HG03558 (cell line): ENCODE data around the gene MAP3K6.
"Not testable (repeated sequence)": the region's sequence is repeated elsewhere in the genome, so short reads cannot be mapped to it uniquely, and the experiment has no call there.

Experiments used
- ATAC-seq: cut with Tn5 transposase; IDR thresholded peaks from one replicate; pipeline ENCODE4 v1.9.1; 2021; ENCODE audit warnings: moderate number of reproducible peaks; ENCODE audit not compliant: unreplicated experiment; ENCODE audit errors: extremely low read depth

MAP3K6 gene

DNA sequence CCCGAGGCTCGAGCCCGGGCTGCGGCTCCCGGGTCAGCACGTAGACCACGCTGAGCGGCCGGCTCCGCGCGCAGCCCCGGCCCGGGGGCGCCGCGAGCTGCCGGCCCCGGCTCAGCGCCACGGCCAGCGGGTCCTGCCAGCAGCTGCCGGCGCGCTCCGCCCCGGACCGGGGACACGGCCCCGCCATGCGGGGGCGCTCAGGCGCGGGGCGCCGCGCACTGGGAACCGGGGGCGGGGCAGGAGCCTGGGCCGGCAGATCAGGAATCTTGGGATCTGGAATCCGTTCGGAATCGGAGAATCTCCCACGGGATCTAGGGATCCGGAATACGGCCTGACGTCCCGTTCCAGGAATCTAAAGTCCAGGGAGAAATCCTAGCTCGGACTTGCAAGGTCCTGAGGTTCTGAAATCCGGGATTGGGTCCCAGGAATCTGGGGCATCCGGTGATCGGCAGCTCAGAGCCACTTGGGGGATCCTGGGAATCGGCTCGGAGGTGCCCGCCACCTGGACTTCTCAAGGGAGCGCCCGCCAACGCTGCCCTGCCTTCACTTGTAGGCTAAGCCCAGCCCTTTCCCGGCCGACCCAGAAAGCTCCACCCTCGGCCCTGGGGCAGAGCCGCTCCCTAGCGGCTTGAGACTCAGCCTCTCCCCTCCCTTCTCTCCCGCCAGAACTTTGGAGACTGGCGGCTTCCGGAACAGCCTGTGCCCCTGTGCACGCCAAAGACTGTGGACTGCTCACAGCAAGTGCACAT is at the start of gene MAP3K6:
TSS of gene MAP3K6 (minus strand) at position 551 of the 749 bp plus-strand sequence. CDS start at position 187, 364 bp downstream.
- no peak for ATAC-seq

DNA sequence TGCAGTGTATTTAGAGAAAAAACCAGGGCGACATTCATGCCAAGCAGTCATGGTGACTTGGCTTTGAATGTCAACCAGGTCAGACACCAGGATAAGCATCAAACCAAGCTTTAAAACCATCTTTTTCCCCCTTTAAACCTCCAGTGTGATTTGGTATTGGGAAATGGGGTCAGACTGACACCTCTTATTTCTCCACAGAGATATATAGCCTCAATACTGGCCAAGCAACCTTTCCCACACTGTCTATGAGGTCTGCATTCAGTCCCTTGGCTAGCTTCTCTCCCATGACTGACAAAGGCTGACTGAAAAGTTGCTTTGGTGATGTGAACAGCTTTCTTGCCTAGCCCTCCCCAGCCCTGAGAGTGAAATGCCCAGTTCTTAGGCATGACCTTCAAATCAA is 47.3 kb upstream of the MAP3K6 start:
- ATAC-seq, result no peak

DNA sequence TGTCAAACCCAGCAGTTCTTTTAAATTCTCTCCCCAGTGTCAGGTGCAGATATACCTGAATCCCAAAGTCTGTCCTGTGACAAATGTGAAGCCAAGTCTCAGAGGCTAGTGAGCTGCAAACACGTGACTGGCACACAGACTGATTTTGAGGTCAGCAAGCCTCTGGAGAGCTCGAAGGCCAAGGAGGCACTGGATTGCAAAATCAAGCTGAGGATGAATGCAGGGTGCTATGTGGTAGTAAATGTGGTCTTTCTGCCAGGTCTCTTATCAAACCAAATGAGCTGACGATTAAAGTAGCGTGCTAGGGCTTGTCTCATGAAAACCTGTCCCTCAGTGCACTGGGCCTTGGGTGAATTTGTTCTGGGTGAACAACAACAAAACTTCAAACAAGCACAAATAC is 46.2 kb upstream of the MAP3K6 start:
- no peak for ATAC-seq

DNA sequence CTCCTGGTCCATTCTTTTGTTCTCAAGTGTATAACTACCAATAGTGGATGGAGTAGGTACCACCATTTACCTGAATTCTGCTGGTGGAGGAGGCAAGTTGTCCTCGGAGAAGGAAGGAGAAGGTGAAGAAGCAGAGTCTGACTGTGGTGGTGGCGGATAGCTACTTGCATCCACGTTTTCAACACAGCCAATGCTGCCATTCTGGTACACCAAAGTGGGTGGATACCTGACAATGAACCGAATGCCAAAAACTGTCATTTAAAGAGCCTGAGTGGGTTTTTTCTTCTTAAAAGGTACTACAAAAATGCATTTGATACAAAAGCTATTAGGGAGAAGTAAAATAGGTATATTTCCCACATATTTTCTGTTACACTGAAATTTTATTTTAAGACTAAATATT is 45.7 kb upstream of the MAP3K6 start:
- ATAC-seq, result no peak

DNA sequence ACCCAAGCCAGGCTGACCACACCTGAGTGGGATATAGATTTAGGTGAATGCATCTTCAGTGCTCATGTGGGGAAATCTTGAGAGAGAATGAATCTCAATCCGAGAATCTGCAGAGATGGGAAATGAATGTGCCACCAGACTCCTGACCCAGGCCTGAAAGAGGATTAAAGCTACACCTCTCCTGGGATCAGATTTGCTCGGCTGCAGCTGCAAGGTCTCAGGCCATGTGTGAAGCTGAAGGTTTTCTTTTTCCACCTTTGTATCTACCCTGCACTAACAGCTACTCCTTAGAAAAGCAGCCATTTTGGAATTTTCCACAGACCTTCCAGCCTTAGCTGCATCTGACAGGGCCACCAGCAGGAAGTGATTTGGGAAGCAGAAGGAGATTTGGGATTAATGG is 43.9 kb upstream of the MAP3K6 start:
- ATAC-seq, result no peak

- ATAC-seq, result no peak
Observed at GRCh38 chr1:27409669-27410068, 42.9 kb upstream of the MAP3K6 start.

- ATAC-seq, result no peak
Observed at GRCh38 chr1:27408151-27408550, 41.4 kb upstream of the MAP3K6 start.

DNA sequence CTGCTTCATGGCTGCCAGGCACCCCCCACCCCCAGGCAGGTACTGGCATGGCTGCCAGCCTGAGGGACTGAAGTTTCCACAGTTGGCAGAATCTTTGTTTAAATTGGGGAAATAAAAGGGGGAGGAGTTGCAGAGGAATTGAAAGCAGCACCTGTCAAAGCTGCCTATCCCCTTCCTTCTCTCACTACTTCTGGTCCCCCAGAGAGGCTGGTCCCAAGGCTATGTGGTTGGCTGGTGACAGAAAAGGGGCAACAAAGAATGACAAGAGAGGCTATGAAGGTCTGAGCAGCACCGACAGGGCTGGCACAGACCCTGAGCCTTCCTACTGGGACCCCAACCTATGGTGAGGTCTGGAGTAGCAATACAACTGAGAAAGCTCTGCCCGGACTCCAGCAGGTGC is 40.0 kb upstream of the MAP3K6 start:
- not testable (repeated sequence) for ATAC-seq

DNA sequence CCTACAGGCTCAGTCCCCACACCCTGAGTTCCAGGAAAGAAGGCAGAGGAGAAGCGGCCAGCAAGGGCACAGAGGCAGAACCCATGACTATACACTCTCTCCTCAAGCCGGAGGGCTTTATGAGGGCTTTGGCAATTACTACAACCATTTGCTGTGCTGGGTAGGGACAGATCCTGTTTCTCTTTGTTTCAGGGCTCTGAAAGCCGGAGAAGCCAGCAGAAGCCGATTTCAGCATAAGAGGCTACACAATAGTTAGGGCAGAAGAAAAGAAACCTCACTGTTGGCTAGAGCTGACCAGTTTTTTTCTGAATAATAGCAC is 39.6 kb upstream of the MAP3K6 start:
- ATAC-seq, result no peak

DNA sequence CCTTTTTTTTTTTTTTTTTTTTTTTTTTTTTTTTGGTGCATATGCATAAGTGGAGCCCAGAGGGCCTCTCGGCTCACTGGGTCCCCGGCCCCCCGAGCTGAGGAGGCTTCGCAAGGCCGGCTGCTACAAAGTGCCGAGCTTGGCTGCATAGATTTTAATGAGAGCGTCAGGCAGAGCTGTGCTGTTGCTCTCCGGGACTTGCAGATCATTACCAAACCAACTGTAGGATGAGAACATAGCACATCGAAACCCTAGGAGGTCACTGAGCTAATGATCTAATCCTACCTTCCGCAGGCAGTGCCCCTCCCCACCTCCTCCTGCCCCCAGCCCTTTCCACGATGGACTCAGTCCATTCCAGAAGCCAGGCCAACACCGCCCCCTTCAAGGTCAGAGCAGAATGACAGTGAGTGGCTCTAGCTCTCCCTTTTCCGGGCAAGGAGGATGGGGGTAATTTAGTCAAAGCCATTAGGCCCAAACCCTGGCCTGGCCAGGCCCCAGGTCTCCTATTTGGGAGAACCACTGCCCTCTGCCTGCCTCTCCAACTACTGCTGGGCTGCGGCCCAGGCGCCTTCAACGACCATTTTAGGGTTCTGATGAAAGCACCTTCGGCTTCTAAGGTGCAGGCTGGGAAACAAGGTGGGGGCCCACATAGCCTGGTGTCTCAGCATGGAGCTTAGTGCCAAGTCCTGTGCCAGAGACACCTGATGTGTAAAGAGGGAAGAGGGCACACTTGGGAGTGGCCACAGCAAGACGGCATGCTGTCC is 39.0 kb upstream of the MAP3K6 start:
- not testable (repeated sequence) for ATAC-seq

DNA sequence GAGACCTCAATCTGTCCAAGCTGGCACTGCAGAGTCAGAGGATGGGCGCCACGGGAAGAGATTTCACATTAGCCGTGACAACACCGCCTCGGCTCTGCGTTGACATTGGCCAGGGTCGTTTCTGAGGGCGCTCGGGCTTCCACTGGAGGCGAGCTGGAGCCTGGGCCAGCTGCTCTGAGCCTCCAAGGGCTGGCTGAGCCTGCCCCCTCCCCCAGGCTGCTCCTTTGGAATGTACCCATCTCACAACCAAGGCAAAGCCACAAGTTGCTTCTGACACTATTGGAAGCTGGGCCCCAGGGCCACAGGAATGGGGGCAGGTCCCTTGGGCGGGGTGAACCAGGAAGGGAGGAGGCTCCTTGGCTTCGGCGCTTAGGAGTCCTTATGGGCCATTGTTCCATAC is 38.3 kb upstream of the MAP3K6 start:
- no peak for ATAC-seq

- no peak for ATAC-seq
Observed at GRCh38 chr1:27403931-27404330, 37.2 kb upstream of the MAP3K6 start.

GRCh38 chr1:27403065-27403726 is 36.4 kb upstream of the MAP3K6 start:
- no peak for ATAC-seq

- no peak for ATAC-seq
Observed at GRCh38 chr1:27402349-27402754, 35.6 kb upstream of the MAP3K6 start.

GRCh38 chr1:27400963-27401341 is 34.2 kb upstream of the MAP3K6 start:
- no peak for ATAC-seq

DNA sequence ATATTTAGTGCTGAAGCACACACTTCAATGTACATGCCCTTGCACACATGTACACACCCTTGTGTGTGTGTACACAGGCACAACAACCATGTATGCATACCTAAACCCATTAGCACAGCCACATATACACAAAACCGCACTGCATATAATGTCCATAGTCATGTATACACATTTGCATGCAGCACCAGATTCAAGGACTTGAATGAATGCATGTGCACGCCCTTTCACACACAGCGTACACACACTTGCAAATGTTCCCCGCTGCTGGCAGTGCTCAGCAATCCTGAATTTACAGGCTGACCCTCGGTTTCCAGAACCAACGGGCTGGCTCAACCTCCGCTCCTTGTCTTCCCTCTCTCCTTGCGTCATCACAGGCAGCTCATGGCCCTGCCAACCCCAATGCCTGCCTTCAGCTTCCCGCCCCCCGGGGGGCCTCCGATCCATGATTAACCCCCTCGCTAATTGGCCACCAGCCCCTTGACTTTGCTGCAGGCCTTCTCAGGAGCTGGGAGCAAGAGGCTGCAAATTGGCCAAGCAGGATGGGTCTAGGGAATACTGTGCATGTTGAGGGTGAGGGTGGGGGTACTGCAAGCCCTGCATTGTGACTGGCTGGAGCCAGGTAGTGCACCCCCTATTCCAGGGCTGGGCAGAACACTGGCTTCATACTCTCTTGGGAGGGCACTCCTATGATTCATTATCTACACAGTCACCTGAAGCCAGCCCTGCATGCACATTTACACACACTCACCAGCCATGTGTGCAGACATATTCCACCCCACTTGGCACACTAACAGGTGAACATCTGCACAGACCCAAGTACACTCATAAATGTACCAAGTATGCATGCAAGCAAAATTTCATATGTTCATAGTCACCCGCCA is 33.6 kb upstream of the MAP3K6 start:
- no peak for ATAC-seq

DNA sequence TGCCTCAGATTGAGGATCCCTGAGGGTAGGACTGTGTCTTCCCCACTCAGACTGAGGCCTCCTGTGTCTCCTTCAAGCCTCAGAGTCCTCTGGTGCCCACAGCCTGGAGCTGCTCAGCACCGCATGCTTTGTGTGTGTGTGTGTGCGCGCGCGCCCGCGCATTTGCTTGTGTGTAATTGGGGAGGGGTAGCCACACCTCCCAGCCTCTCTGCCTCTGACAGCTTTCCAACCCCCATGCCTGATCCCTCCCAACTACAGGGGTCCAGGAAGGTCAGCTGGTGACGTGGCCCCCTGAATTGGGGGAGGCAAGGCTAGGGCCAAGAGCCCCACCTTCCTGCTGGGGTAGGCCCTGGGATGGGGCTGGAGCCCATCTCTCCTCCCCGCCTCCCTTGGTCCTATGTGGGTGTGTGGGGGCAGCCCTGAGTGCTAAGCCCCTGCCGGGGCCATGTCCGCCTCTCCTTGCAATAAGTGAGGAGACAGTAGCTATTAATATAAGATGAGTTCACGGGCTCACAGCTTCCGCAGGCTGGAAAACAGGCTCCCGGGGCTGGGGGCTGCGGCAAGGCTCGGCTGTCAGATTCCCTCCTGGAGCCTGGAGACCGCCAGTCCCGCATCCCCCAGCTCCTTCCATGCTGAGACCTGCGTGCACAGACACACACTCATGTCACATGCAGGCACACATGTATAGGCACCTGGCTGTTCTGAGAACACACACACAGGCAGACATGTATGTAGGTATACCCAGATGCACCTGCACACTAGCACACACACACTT is 32.7 kb upstream of the MAP3K6 start:
- no peak for ATAC-seq

DNA sequence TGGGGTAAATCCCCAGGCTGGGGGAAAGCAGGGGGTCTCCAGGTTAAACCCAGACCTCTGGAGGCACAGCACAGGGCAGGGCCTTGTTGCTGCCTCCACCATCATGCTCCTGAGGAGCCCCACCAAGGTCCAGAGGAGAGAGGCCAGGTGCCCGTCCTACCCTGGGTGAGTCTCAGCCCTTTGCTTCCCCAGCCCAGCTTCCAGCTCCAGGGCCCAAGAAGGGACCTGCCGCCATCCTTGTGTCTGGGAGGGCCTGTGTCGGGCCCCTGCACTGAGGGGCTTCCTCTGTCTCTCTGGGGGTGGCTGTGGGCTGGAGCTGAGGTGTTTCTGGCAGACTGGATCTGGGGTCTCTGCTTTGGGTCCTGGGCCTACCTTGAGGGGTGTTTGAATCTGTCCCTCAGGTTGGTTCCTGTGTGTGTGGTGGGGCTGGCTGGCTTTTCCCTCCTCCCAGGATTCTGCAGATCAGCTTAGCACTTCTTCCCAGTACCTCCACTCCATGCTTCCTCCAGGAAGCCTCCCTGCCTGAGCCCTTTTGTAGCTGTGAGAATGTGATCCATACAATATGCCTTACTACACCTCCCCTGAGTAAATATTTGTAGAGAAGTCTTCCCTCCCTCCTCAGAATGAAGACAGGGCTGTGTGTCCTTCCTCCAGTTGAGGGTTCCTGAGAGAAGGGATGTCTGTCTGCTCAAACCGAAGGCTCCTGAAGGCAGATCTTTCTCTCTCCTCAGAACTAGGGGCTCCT is 31.8 kb upstream of the MAP3K6 start:
- no peak for ATAC-seq

- no peak for ATAC-seq
Observed at GRCh38 chr1:27397749-27398148, 31.0 kb upstream of the MAP3K6 start.
